GM18873 (cell line): ENCODE measurements around the gene PDE1C.

Source experiments
- ATAC-seq: cut with Tn5 transposase; IDR thresholded peaks from one replicate; pipeline ENCODE4 v1.9.1; 2021; ENCODE audit warnings: mild to moderate bottlenecking, moderate library complexity, moderate number of reproducible peaks; ENCODE audit not compliant: unreplicated experiment, low FRiP score

PDE1C gene

DNA sequence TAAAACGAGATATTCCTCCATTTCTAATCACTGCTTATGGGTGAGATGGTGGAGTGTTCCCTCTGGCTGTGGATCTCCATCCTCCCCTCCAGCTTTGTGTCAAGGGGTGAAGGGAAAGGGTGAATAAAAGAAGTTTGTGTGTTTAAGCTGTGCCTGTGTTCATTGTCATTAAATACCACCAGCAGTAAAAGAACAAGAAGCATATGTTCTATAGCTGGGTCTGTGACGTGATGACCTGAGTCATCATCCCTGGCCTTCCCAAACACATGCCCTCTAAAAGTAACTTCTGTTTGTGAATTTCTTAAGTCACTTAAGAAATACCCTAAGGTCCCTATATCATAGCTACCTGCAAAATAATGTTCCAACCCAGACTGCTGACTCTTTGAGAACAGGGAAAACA, 278.3 kb downstream of the PDE1C start:
- ATAC-seq, result no peak

DNA sequence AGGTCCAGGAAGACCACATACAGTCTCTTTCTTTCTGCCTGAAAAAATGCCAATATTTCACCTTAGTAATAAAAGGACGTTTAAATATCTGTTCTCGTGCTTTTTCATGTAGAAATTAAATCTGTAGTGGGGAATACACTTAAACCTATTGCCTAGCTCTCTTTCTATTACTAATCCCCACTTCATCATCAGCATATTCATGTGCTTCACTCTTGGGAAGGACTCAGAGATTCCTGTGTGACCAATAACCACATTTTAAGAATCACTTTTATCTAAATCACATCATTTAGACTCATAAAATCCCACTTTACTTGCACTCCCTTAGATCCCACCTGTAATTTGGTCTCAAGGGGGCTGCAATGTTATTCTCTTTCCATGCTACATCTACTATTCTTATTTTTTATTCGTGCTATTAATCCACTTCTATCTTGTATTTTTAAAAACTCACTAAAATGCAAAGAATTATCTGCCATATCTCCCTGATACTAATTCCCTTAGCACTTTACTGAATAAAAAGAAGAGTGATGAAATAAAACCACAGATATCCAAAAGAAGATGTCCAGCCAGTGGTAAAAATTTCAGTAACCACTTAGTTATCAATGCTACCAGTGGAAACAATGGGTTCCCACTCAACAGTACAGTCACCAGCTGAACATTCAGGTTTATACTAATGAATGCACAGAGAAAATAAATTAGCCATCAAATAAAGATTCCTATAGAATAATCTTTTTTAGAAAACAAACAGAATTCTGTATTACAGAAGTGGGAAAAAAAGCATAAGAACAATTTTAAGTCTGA, 281.1 kb downstream of the PDE1C start:
- no peak for ATAC-seq

- ATAC-seq, result peak; percentile 75
Observed at GRCh38 chr7:31788445-31788844, 281.8 kb downstream of the PDE1C start.

- ATAC-seq, result no peak
Observed at GRCh38 chr7:31786326-31786725, 283.9 kb downstream of the PDE1C start.

DNA sequence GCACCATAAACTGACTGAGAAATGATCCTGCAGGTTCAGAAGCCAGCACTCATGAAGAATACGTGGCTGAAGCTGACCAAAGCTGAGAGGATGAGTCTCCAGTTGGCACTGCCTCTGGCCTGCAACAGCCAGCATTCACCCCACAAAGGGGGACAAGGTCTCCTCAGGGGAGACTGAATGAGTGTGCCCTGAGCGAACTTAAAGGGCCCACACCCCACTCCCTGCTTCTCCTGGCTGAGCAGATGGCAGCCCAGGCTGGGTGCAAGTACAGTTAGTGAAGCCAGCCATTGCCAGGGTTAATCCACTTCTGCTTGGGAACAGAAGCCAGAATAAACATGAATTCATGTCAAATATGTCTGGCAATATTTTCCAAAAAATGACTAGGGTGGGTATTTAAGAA, 285.1 kb downstream of the PDE1C start:
- ATAC-seq, result no peak

- ATAC-seq, result no peak
Observed at GRCh38 chr7:31783221-31783620, 287.0 kb downstream of the PDE1C start.

DNA sequence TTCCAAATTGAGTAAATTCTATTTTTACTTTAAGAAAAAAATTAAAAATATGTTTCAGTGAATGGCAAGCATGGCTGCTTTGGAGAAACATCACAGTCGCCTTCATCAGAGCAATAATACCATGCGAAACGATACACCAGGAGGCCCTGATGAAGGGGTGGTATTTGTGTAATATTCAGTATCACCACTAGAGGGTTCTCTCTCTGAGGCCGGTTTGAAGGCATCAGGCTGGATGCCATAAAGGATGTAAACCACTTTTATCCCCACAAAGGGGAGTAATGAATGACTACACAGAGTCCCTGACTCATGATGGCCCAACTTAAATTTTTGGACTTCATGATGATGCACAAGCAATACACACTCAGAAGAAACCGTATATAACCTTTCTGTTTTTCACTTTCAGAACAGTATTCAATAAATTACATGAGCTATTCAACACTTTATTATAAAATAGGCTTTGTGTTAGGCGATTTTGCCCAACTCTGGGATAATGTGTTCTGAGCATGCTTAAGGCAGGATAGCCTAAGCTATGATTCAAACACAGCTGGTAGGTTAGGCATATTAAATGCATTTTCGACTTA, 287.7 kb downstream of the PDE1C start:
- peak; percentile 83 for ATAC-seq

DNA sequence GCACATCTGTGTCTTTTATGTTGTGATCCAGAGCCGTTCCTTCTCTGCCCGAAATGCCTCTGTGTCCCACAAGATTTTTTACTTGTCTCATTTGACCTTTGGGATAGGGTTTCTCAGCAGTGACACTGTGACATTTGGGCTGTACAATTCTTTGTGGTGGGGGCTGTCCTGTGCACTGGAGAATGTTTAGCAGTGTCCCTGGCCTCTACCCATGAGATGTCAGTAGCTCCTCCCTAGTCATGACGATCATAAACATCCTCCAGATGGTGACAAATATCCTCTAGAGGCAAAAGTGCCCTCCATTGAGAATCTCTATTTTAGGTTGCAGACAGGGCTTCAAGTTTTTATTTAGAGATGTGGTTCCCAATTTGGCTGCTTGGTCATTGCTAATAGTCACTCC, 291.9 kb downstream of the PDE1C start:
- no peak for ATAC-seq

DNA sequence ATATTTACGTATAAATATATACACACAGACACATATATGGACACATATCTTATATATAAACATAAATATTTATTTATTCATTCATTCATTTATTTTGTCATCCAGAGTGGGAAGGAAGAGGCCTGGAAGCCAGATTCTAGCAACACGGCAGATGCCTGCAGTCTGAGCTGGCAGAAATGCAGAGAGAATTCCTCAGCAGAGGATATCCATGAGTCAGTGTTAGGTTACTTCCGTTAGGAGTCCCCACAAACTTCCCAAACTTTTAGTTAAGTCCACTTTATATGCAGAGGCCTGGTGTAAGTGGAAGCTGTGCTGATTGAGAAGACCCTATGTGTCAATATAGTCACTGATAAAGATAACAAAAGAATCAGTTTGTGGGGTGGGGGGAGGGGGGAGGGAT, 293.6 kb downstream of the PDE1C start:
- no peak for ATAC-seq

- no peak for ATAC-seq
Observed at GRCh38 chr7:31775556-31775955, 294.7 kb downstream of the PDE1C start.

DNA sequence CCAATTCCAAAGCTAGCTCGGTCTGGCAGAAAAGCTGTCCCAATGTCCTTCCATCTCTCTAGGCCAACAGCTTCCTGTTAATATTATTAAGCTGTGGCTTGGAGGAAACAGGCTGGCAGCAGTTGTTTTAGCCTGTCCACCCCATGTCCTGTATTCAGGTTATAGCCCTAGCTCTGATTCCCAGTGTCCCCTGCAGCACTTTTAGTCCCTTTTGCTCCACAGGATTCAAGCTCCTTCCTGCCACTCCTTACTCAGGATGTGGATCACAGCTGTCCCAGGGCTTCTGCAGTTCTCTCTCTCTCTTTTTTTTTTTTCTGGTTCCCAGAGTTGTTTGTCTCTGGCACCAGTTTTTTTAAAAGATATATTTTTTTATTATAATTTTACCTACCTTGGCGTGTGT, 298.0 kb downstream of the PDE1C start:
- no peak for ATAC-seq

DNA sequence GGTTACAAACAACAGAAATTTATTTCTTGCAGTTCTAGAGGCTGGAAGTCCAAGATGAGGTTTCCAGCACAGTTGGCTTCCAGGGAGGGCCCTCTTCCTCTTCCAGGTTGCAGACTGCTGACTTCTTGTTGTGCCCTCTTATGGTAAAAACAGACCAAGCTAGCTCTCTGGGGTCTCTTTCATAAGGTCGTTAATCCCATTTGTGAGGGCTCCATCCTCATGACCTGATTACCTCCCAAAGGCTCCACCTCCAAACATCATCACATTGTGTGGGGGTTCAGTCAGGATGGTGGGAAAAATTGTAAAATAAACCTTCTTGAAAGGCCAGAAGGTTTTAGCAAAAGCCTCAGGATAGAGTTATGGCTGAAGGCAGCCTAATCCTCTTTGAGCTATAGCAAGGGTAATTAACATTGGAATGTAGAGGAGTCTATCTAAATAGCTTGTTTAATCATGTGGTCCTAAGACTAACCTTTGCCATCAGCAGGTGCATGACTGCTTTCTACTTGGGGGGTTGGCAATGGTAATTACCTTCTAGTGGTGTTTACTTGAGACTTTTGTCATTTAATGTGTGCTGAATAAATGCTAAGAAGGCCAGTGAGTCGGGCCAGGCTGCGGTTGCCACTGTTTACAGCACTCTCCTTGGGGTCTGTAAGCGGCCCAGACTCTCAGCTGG, 302.4 kb downstream of the PDE1C start:
- no peak for ATAC-seq

GRCh38 chr7:31764462-31764861, 305.7 kb downstream of the PDE1C start:
- ATAC-seq, result no peak

GRCh38 chr7:31763548-31763947, 306.7 kb downstream of the PDE1C start:
- no peak for ATAC-seq

GRCh38 chr7:31761646-31762045, 308.6 kb downstream of the PDE1C start:
- no peak for ATAC-seq

GRCh38 chr7:31758755-31759154, 311.5 kb downstream of the PDE1C start:
- ATAC-seq, result no peak

- ATAC-seq, result no peak
Observed at GRCh38 chr7:31751726-31752125, 318.5 kb downstream of the PDE1C start.

GRCh38 chr7:31748084-31748483, 322.1 kb downstream of the PDE1C start:
- no peak for ATAC-seq

DNA sequence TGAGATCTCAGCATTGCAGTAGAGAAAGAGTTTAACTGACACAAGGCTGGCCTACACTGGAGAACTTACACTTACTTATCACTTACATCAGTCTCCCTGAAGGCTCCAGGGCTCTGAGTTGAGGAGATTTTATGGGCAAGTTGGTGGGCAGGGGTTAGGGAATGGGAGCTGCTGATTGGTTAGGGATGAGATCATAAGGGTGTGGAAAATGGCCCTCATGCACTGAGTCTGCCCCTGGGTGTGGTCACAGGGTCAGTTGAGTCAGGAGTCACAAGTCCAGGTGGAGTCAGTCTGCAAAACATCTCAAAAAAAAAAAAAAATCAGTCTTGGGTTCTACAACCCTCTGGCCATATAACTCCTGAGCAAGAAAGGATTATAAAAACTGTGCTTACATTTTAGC, 322.7 kb downstream of the PDE1C start:
- ATAC-seq, result no peak

DNA sequence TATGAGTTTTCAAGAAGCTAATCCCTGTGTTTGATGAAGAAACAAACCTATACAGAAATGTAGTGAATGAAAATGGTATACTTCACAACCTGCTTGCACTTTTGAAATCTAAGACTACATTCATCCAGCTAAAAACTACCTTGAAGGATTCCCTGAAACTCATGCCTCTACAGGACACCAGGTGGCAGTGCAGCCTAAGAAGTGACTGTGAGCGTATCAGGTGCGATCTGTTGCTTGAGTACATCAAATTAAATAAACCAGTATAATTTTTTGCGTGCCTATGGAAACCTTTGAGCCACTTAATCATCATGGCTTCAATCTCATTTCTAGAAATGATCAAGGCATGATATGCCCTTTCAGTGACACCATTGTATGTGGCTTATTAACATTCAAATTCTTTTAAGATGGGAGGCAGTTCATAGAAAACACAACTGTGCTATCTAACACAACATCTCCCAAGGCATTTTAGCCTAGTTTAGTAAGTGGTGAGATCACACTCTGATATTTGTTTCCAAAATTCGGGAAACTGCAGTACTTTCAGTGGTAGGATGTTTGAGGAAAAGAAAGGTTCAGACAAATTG, 325.8 kb downstream of the PDE1C start:
- ATAC-seq, result no peak

DNA sequence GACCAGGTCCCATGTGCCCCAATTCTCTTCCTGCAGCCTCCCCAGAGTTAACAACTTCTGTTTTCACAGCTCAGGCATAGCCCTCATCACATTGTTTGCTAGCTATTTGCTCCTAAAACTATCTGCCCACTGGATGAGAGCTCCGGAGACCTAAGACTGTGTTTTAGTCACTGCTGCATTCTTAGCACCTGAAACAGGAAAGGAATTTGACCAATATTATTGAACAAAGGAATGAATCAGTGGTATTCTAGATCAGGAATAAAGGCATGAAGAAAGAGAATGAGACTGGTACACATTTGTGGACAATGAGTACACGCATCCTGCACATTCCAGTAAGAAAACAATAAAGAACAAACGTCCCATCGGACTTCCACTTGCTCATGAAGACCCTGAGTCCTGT, 328.4 kb downstream of the PDE1C start:
- no peak for ATAC-seq
